ENCODE data around the gene STRADB. TPM values are rescaled to one million over a fixed set of nuclear protein-coding genes. Genes with fewer than 3 reads are reported as not detected.
"Not testable (repeated sequence)": the region's sequence is repeated elsewhere in the genome, so short reads cannot be mapped to it uniquely, and the experiment has no call there.

The STRADB gene
- total RNA-seq, 1 donor from 2014 or later = 13.7 TPM

DNA sequence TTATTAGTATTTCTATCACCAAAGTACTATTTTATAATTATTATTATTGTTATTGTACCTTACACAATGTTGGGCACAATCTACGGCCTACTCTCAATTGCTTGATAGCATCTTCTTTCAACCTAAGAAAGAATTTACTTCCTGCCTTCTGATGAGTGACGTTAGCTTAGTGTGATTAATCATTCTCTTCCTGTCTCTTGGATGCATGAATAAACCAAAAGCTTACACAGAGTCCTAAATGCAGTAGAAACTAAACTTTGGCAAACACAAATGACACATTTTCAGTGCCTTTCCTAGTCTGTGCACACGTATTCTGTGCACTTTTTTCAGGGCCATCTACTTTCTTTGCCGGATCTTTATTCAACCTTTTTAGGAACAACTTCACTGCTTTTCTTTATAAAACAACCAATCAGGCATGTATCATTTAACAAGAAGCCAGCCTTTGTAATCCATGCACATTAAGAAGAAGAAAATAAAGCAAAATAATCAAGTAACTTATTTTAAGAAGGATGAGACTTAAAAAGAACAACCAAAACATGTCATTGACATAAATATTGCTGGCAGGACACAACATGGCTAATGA is 19.4 kb upstream of the STRADB start:
- Mint-ChIP-seq H3K36me3 (ENCODE audit: low read depth) (peaks cover 6% of the 10 kb centered on the region), H3K27me3 (ENCODE audit: low read depth) (no peaks in the 10 kb centered on the region), H3K4me1 (ENCODE audit: low read depth) (peaks cover 34% of the 10 kb centered on the region), H3K9me3 (ENCODE audit: low read depth) (peaks cover 9% of the 10 kb centered on the region), H3K27ac (ENCODE audit: unreplicated experiment) (peak overlapping the region; percentile 87), H3K4me3 (ENCODE audit: unreplicated experiment) (no peak overlapping the region)
- no peak for DNase-seq (ENCODE audit: low spot score)
- TF ChIP-seq, protein P1, sequence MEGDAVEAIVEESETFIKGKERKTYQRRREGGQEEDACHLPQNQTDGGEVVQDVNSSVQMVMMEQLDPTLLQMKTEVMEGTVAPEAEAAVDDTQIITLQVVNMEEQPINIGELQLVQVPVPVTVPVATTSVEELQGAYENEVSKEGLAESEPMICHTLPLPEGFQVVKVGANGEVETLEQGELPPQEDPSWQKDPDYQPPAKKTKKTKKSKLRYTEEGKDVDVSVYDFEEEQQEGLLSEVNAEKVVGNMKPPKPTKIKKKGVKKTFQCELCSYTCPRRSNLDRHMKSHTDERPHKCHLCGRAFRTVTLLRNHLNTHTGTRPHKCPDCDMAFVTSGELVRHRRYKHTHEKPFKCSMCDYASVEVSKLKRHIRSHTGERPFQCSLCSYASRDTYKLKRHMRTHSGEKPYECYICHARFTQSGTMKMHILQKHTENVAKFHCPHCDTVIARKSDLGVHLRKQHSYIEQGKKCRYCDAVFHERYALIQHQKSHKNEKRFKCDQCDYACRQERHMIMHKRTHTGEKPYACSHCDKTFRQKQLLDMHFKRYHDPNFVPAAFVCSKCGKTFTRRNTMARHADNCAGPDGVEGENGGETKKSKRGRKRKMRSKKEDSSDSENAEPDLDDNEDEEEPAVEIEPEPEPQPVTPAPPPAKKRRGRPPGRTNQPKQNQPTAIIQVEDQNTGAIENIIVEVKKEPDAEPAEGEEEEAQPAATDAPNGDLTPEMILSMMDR (IDR thresholded peaks at IDR 0.05) = no peak

DNA sequence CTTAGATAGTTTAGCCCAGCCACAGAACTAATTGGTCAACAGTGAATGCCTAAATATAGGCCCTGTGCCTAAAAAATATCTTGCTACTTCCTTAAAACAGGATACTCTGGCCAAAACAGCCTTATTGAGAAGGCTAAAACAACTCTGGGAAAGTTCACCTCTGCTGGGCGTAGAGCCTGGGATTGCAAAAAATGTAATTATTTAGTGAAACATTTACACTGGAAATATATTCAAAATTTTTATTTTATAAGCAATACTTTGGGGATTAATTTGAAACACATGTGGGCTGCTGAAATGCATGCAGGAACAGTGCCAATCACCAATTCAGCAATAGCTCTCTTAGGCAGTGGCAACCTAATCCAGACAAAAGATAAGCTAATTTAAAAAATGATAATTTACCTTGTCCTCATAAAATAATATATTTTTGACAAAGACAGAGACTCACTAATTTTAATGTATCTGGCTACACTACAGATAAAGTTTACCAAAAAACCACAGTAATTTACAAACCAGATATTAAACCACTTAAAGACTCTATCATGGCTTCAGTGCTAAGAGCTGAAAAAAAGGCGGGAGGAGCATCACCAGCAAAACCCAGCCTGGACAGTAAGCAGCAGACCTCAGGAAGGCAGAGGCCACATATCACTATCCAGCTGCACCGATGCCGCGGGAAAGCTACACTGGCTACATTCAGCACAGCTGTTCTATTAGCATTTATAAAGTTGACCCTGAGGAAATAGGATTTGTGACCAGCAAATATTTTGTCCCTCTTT is 18.7 kb upstream of the STRADB start:
- no peak for DNase-seq (ENCODE audit: low spot score)
- Mint-ChIP-seq H3K27ac (ENCODE audit: unreplicated experiment) (peak overlapping the region; percentile 87), H3K4me3 (ENCODE audit: unreplicated experiment) (no peak overlapping the region), H3K4me1 (ENCODE audit: low read depth) (peaks cover 34% of the 10 kb centered on the region), H3K27me3 (ENCODE audit: low read depth) (no peaks in the 10 kb centered on the region), H3K9me3 (ENCODE audit: low read depth) (peaks cover 9% of the 10 kb centered on the region), H3K36me3 (ENCODE audit: low read depth) (peaks cover 6% of the 10 kb centered on the region)
- TF ChIP-seq, protein P1 (IDR thresholded peaks at IDR 0.05) = no peak

DNA sequence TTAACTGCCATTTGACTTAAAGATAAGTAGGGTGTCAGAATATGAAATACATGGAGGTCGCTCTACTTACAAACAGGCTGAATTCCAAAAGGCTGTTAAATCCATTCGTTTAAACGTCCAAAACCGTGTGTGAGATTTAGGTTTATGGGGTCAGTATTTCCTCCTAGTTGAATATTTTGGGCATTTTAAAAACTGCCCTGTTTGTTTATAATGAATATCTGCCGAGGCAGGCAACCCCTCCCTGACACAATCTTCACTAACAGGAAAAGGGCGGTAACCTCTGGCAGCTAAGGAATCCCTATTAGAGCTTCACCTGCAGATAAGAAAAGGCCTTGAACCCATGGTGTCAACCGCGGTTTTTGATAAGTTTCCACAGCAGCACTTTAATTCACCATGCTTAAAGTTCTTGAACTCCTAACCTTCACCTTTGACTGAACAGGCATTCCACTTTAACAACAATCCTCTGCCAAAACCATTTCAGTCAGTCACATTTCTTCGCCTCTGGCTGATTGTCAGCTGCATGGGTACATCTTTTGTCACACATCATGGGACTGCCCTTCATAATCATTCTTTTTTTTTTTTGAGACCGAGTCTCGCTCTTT is 18.0 kb upstream of the STRADB start:
- Mint-ChIP-seq H3K36me3 (ENCODE audit: low read depth) (peaks cover 6% of the 10 kb centered on the region), H3K27ac (ENCODE audit: unreplicated experiment) (peak overlapping the region; percentile 50), H3K9me3 (ENCODE audit: low read depth) (peaks cover 6% of the 10 kb centered on the region), H3K4me3 (ENCODE audit: unreplicated experiment) (no peak overlapping the region), H3K4me1 (ENCODE audit: low read depth) (peaks cover 34% of the 10 kb centered on the region), H3K27me3 (ENCODE audit: low read depth) (no peaks in the 10 kb centered on the region)
- DNase-seq (ENCODE audit: low spot score) = no peak
- TF ChIP-seq, protein P1 (IDR thresholded peaks at IDR 0.05) = no peak

DNA sequence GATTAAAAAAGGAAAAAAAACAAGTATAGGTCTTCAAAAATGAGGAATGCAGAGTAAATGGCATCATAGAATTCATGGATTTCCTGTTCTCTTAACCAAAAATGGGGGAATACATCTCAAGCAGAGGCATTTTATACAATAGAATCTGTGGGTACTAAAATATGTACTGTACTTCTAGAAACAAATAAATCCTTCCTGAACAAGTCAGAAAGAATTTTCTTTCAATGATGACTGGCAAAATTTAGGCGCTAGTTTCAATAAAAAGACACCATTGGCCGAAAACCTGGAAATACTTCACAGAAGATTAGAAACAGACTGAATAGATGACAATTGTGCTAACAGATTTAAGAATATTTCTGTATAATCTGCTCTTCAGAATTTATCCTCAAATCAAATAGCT is 15.4 kb upstream of the STRADB start:
- Mint-ChIP-seq H3K36me3 (ENCODE audit: low read depth) (no peaks in the 10 kb centered on the region), H3K27me3 (ENCODE audit: low read depth) (no peaks in the 10 kb centered on the region), H3K4me1 (ENCODE audit: low read depth) (peaks cover 35% of the 10 kb centered on the region), H3K4me3 (ENCODE audit: unreplicated experiment) (no peak overlapping the region), H3K27ac (ENCODE audit: unreplicated experiment) (peak overlapping the region; percentile 73), H3K9me3 (ENCODE audit: low read depth) (no peaks in the 10 kb centered on the region)
- TF ChIP-seq, protein P1 (IDR thresholded peaks at IDR 0.05) = no peak
- no peak for DNase-seq (ENCODE audit: low spot score)

DNA sequence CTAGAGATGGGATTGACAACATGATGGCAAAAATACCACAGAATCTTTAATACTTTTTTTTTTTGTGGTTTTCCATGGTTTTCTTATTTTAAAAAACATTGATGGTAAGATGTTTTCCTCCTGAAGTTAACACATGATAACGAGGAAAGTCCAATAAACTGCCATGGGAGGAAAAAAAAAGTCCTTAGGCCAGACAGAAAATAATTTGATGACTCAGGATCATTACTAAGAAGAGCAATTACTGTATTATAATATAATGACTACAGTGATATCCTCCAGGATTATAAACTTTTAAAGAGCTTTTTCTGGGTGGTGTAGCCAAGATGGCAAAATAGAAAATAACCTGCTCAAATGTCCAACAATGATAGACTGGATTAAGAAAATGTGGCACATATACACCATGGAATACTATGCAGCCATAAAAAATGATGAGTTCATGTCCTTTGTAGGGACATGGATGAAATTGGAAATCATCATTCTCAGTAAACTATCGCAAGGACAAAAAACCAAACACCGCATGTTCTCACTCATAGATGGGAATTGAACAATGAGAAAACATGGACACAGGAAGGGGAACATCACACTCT is 12.1 kb upstream of the STRADB start:
- peaks cover 17% of the 10 kb centered on the region for H3K4me1 Mint-ChIP-seq (ENCODE audit: low read depth)
- not testable (repeated sequence) for H3K27me3 Mint-ChIP-seq (ENCODE audit: low read depth); H3K36me3 Mint-ChIP-seq (ENCODE audit: low read depth); H3K4me3 Mint-ChIP-seq (ENCODE audit: unreplicated experiment); H3K27ac Mint-ChIP-seq (ENCODE audit: unreplicated experiment); H3K9me3 Mint-ChIP-seq (ENCODE audit: low read depth); DNase-seq (ENCODE audit: low spot score)

Measured in chondrocyte (in vitro differentiated cells).